Measurements from ENCODE around the gene STAT1.

- TF ChIP-seq CTCF (IDR thresholded peaks at IDR 0.05; ENCODE audit: low read length) (no peak), EZH2 (IDR thresholded peaks at IDR 0.05; ENCODE audit: borderline replicate concordance, low read length) (no peak)
Observed at GRCh38 chr2:190986221-190986953, 27.6 kb downstream of the STAT1 start.

All from OCI-LY1 (cell line).